ENCODE measurements around the gene TFF3. TPM values are rescaled to one million over a fixed set of nuclear protein-coding genes. Genes with fewer than 3 reads are reported as not detected.

The TFF3 gene
- polyA plus RNA-seq, 1 donor from 2014 or later = not detected

GRCh38 chr21:42313501-42313969 lies 1.7 kb downstream of the TFF3 start:
- no peak overlapping the region for H3K9ac ChIP-seq (ENCODE audit: low read length)
- H3K79me2 ChIP-seq (replicated peaks; ENCODE audit: insufficient read depth, low read length) = no peaks in the 10 kb centered on the region
- H3K4me3 ChIP-seq (ENCODE audit: low read length) = no peak overlapping the region
- no peaks in the 10 kb centered on the region for H3F3A ChIP-seq (ENCODE audit: insufficient read depth, low read length, poor library complexity, severe bottlenecking)
- no peaks in the 10 kb centered on the region for H3K36me3 ChIP-seq (ENCODE audit: insufficient read depth, low read length)
- no peaks in the 10 kb centered on the region for H3K9me3 ChIP-seq (ENCODE audit: low read length)
- no peak overlapping the region for H3K27ac ChIP-seq (ENCODE audit: low read length)
- H3K4me2 ChIP-seq (ENCODE audit: low read length) = no peak overlapping the region
- H3K27me3 ChIP-seq (ENCODE audit: insufficient read depth, low read depth, low read length) = no peaks in the 10 kb centered on the region
- TF ChIP-seq EZH2 (IDR thresholded peaks at IDR 0.05; ENCODE audit: borderline replicate concordance, insufficient read depth, low read length, poor library complexity, severe bottlenecking) (no peak), MXI1 (conservative IDR thresholded peaks at IDR 0.05; ENCODE audit: poor library complexity, severe bottlenecking) (no peak), EP300 (conservative IDR thresholded peaks at IDR 0.05; ENCODE audit: poor library complexity, severe bottlenecking) (no peak), RAD21 (conservative IDR thresholded peaks at IDR 0.05) (no peak), REST (IDR thresholded peaks at IDR 0.05; ENCODE audit: borderline replicate concordance) (no peak), CTCF (IDR thresholded peaks at IDR 0.05; ENCODE audit: poor library complexity, severe bottlenecking) (no peak), POLR2AphosphoS5 (IDR thresholded peaks at IDR 0.05) (no peak), SMC3 (conservative IDR thresholded peaks at IDR 0.05; ENCODE audit: poor library complexity) (no peak), TAF1 (IDR thresholded peaks at IDR 0.05; ENCODE audit: low read depth) (no peak)
- H4K20me1 ChIP-seq (ENCODE audit: insufficient read depth) = no peaks in the 10 kb centered on the region
- no peak overlapping the region for H2AFZ ChIP-seq (ENCODE audit: low read depth, low read length)
- no peaks in the 10 kb centered on the region for H3K9me2 ChIP-seq (ENCODE audit: insufficient read depth, low read length)

GRCh38 chr21:42312626-42313104 lies 2.5 kb downstream of the TFF3 start:
- no peaks in the 10 kb centered on the region for H3K27me3 ChIP-seq (ENCODE audit: insufficient read depth, low read depth, low read length)
- H3K27ac ChIP-seq (ENCODE audit: low read length) = no peak overlapping the region
- no peaks in the 10 kb centered on the region for H3K9me3 ChIP-seq (ENCODE audit: low read length)
- H3K9me2 ChIP-seq (ENCODE audit: insufficient read depth, low read length) = no peaks in the 10 kb centered on the region
- no peaks in the 10 kb centered on the region for H4K20me1 ChIP-seq (ENCODE audit: insufficient read depth)
- H3K79me2 ChIP-seq (replicated peaks; ENCODE audit: insufficient read depth, low read length) = no peaks in the 10 kb centered on the region
- H3F3A ChIP-seq (ENCODE audit: insufficient read depth, low read length, poor library complexity, severe bottlenecking) = no peaks in the 10 kb centered on the region
- TF ChIP-seq SMC3 (conservative IDR thresholded peaks at IDR 0.05; ENCODE audit: poor library complexity) (no peak), MXI1 (conservative IDR thresholded peaks at IDR 0.05; ENCODE audit: poor library complexity, severe bottlenecking) (no peak), CTCF (IDR thresholded peaks at IDR 0.05; ENCODE audit: poor library complexity, severe bottlenecking) (no peak), RAD21 (conservative IDR thresholded peaks at IDR 0.05) (no peak), EP300 (conservative IDR thresholded peaks at IDR 0.05; ENCODE audit: poor library complexity, severe bottlenecking) (no peak), POLR2AphosphoS5 (IDR thresholded peaks at IDR 0.05) (no peak), EZH2 (IDR thresholded peaks at IDR 0.05; ENCODE audit: borderline replicate concordance, insufficient read depth, low read length, poor library complexity, severe bottlenecking) (no peak), TAF1 (IDR thresholded peaks at IDR 0.05; ENCODE audit: low read depth) (no peak), REST (IDR thresholded peaks at IDR 0.05; ENCODE audit: borderline replicate concordance) (no peak)
- H3K4me3 ChIP-seq (ENCODE audit: low read length) = no peak overlapping the region
- H3K36me3 ChIP-seq (ENCODE audit: insufficient read depth, low read length) = no peaks in the 10 kb centered on the region
- no peak overlapping the region for H3K4me2 ChIP-seq (ENCODE audit: low read length)
- no peak overlapping the region for H3K9ac ChIP-seq (ENCODE audit: low read length)
- no peak overlapping the region for H2AFZ ChIP-seq (ENCODE audit: low read depth, low read length)

Measured in neural cell (in vitro differentiated cells).